Renal pelvis (tissue), 4 donors: ENCODE measurements around the gene LST1. TPM values are rescaled to one million over a fixed set of nuclear protein-coding genes. Genes with fewer than 3 reads are reported as not detected.
"Not testable (repeated sequence)": the region's sequence is repeated elsewhere in the genome, so short reads cannot be mapped to it uniquely, and the experiment has no call there.

Source experiments
- DNase-seq: peaks from one replicate; pipeline ENCODE4 v3.0.0-alpha.2; 2013
- polyA plus RNA-seq, 3 donors: library from polyadenylated mRNA; unstranded; fragments of 120-200 nt; gene quantifications; one replicate each; pipeline ENCODE4 v1.2.1, GENCODE V29; 2013; ENCODE audit not compliant: insufficient read length in 3 of 3

LST1 gene
- polyA plus RNA-seq, 3 donors = 5.0 to 6.7 (median 5.1) TPM

DNA sequence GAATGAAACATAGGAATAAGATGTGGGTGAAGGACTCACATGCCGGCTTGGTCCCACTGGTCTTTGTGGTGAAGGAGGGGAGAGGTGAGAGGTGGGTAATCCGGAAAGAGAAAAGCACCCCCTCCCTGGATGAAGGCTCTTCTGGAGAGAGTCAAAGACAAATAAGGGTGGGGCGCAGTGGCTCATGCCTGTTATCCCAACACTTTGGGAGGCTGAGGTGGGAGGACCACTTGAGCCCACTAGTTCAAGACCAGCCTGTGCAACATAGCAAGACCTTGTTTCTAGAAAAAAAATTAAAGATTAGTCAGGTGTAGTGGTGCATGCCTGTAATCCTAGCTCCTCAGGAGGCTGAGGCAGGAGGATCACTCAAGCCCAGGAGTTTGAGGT lies 7.0 kb upstream of the LST1 start:
- no peak for DNase-seq

DNA sequence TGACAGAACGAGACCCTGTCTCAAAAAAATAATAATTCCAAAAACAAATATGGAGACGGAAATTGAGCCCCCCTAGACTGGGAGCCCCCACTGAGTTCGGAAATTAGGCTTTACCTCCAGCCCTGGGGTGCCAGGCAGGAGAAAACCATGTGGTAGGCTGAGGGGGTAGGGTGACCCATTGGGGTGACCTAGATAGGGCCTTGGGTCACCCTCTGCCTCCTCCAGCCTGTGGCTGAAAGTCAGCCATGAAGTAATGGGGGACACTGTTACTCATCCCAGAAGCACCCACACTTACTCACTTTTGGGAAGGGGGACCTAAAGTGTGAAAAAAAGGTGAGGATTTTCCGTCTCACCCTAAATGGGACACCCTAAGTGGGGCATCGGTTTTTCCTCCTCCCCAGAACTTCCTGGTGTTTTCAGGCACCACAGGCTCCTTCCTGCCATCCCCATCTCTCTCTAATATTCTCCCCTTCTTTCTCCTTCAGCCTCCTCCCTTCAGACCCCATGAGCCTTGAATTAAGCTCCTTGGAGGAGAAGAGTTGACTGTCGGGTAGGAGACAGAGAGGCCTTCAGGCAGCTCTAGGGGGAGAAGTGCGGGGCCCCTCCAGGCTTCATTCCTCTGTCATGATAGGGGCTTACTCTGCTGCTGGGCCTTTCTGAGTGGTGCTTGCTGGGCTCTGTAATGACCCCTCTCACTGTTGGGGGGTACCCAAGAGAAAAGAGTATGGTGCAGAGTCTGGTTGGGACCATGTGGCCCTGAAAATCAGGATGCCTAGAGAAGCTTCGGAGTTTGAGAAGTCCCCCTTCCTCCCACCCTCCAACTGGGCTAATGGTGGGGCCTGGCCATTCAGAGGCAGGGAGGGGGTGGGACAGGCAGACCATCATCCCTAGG lies 6.3 kb upstream of the LST1 start:
- DNase-seq = no peak

- no peak for DNase-seq
Measured at GRCh38 chr6:31580438-31580740, 5.7 kb upstream of the LST1 start.

DNA sequence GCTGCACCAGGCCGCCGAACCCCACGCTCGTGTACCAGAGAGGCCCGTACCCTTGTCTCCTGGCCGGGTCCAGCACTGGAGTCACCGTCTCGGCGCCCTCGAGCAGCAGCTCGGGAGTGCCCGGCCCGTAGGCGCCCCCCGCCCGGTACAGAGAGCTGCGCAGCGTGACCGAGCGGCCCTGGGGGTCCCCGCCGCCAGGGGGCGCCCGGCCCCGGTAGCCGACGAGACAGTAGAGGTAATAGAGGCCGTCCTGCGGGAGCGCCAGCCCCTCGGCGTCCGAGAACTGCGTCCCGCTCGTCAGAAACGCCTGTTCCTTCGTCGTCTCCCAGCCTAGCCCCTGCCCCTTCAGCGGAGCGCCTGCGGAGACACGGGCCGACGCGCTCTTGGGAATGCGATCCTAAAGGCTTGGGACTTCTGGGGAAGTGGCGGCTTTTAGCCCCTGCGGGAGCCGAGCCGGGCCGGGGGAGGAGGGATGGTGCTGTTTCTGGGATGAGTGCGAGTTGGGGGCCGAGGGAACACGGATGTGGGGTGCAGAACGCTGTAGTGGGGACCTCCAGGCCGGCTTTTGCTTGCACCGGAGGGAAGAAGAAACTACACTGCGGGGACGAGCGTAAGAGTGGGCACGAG lies 5.2 kb upstream of the LST1 start:
- peak; percentile 85 for DNase-seq

DNA sequence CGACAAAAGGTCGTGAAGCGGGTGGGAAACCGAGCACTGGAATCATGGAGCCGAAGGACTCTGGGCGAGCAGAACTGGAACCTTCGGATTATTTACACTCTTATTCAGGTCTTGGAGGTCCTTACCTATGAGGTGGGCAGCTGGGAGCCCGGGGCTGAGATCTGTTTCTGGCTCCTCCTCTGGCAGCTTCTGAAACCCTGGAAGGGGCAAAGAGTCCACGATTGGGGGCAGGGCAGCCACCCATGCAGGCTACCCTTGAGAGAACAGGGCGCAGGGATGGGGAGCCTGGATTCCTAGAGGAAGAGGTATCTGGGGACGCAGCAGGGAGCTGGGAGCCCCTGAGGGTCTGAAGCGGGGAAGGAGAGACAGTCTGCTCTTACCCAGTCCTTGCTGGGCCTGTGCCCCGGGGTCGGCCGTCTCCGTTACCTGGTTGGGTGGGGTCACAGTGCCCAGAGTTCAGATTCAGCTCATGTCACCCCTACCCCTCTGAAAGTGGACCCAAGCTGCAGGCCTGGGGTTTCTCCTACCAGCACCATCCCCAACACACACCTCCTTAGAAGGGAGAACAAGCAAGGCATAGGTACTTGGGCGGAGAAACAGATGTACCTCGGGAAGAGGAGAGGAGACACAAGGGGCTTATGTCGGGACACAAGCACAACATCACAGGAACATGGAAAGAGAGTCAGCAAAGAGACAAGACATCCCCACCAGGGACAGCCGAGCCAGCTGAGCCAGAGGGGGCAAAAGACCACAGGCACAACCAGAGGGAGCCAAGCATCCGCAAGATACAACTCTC lies 4.4 kb upstream of the LST1 start:
- DNase-seq = no peak

DNA sequence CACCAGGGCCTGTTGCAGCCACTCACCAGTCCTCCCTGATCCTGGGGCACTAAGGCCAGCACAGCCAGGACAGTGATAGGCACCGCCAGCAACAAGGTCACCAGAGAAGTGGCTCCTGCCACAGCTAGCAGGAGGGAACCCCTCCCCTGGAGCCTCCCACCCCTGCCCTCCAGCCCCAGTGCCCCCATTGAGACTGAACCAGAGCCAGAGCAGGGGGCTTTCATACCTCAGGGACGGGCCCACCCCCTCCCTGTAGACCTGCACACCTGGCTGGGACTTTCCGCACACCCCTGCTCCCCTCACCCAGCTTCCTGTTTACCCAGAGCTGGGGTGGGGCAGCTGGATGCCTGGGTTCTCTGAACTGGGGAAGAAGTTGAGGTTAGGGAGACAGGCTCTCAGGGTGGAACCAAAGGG lies 3.8 kb upstream of the LST1 start, which contains the start of gene LTB:
Gene LTB, minus strand, starts transcription at position 195 of the 414 bp plus-strand sequence. Its CDS starts 7 bp downstream, at position 188.
- DNase-seq = no peak

DNA sequence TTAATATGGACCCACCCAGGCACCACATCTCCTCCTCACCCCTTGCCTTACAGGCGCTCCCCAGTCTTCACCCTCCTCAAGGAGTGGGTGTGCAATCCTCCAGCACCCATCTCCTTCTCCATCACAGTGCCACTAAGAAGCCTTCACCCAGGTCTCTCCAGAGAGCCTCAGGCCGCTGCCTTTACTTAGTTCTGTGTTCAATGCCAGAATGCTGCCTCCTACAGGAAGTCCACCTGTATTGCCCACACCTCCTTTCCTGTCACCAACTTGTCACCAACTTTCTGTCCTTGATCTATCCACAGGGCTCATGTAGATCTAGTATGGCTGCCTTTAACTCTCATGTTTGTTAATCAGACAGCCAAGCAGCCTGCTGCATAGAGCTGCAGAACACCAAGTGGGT lies 586 bp upstream of the LST1 start:
- no peak for DNase-seq

GRCh38 chr6:31586599-31587281 lies 663 bp downstream of the LST1 start:
- no peak for DNase-seq

- DNase-seq = no peak
Measured at GRCh38 chr6:31587791-31588777, 2.0 kb downstream of the LST1 start.

- DNase-seq = no peak
Measured at GRCh38 chr6:31588871-31589650, 3.0 kb downstream of the LST1 start.

GRCh38 chr6:31590691-31591090 lies 4.6 kb downstream of the LST1 start:
- not testable (repeated sequence) for DNase-seq

- no peak for DNase-seq
Measured at GRCh38 chr6:31592396-31592771, 6.3 kb downstream of the LST1 start.

DNA sequence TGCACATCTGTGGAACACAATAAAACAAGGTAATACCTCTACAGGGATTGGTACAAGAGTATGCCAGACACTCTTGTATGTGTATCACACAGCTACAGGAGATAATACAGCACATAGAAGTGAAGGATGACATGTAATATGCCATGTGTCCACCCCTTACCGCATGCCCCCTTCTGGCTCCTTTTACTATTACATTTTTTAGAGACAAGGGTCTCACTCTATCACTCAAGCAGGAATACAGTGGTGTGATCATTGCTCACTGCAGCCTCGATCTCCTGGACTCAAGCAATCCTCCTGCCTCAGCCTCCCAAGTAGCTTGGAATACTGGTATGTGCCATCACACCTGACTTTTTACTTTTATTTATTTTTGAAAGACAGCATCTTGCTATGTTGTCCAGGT lies 10.9 kb downstream of the LST1 start:
- no peak for DNase-seq

DNA sequence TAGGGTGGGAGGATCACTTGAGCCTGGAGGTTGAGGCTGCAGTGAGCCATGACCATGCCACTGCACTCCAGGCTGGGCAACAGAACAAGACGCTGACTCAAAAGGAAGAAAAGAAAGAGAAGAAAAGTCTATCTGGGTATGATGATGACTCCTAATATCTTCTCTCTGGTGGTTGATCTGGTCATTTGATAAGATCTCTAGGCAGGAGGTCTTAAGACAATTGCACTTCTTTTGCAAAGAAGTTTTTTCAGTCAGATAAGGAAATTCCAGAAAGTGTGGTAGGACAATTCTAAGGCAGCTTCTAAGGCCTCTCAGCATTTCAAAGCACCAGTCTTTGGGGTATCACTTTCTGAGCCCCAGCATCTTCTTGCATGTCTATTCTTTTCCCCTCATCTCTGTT lies 21.2 kb downstream of the LST1 start:
- no peak for DNase-seq

- no peak for DNase-seq
Measured at GRCh38 chr6:31609519-31610406, 23.7 kb downstream of the LST1 start.

DNA sequence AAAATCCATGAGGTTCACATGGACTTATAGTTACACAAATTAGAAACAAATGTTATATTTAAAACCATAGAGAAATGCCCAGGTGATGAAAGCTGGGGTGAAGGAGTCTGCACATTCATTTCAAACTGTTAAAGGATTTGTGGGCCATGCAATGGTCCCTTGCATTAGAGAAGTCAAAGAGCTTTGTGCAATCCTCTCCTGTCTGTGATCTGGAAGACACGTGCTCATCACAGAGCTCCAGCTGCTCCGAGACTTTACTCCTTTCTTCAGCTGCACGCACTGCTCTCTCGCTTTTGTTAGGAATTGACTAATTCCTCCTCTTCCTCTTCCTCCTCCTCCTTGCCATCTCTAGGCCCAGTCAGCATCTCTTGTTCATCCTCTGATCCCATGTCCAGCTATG lies 24.9 kb downstream of the LST1 start:
- no peak for DNase-seq

GRCh38 chr6:31614075-31614619 lies 28.1 kb downstream of the LST1 start:
- DNase-seq = no peak

GRCh38 chr6:31614684-31615578 lies 28.9 kb downstream of the LST1 start, which contains the start of gene AIF1:
AIF1 (plus strand) TSS chr6:31615234; CDS start chr6:31615330, 96 bp downstream.
- DNase-seq = no peak
